ENCODE measurements around the gene ORM1.

Gene ORM1

GRCh38 chr9:114287763-114288192, 35.1 kb upstream of the ORM1 start:
- no peak for DNase-seq

GRCh38 chr9:114288193-114289091, 34.5 kb upstream of the ORM1 start:
- DNase-seq: peak; percentile 85

GRCh38 chr9:114289106-114289505, 33.8 kb upstream of the ORM1 start:
- DNase-seq: no peak

- no peak for DNase-seq
Measured at GRCh38 chr9:114289571-114290481, 33.1 kb upstream of the ORM1 start.

GRCh38 chr9:114290561-114290986, 32.3 kb upstream of the ORM1 start:
- DNase-seq: no peak

DNA sequence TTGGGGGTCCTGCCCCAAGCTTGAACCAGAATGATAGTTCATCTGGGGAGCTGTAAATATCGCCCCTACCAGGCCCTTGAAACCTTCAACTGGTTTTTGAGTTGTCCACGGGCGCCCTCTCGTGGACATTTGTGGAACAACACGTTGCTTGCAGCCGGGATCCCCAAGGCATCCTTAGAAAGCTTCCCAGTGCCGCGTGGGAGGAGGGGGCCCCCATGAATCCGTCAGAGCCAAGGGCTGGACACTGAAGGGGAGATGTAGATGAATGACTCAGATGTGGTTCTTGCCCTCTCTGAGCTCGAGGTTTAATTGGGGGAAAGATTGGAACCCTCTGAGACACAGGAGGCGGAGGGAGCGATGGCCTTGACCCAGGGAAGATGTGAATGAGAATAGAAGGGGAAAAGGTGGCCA, 31.8 kb upstream of the ORM1 start:
- DNase-seq: peak; percentile 63

- no peak for DNase-seq
Measured at GRCh38 chr9:114291886-114292590, 30.9 kb upstream of the ORM1 start.

DNA sequence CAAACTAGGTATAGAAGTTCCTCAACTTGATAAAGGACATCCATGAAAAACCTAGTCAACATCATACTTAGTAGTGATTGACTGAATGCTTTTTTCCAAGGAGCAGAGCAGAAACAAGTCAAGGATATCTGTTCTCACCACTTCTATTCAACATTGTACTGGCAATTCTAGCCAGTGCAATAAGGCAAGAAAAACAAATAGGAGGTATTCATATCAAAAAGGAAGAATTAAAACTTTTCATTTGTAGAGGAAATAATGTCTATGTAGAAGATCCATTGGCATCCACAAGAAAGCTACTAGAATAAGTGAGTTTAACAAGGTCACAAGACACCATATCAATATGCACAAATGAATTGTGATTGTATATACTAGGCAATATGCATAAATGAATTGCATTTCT, 28.2 kb upstream of the ORM1 start:
- DNase-seq: no peak

DNA sequence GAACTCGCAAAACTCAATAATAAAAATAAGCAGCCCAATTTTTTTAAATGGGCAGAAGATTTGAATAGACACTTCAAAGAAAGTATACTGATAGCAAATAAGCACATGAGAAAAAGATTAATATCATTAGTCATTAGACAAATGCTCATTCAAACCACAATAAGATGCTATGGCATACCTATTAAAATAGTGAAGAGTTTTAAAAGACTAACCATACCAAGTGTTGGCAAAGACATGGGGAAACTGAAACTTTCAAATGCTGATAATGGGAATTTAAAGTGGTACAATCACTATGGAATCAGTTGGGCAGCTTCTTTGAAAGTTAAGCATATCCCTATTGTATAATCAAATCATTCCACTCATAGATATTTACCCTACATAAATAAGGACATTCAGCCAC, 26.6 kb upstream of the ORM1 start:
- no peak for DNase-seq

GRCh38 chr9:114299286-114300152, 23.4 kb upstream of the ORM1 start:
- no peak for DNase-seq

GRCh38 chr9:114300153-114300845, 22.6 kb upstream of the ORM1 start:
- DNase-seq: no peak

- no peak for DNase-seq
Measured at GRCh38 chr9:114300846-114301797, 21.8 kb upstream of the ORM1 start.

GRCh38 chr9:114301798-114302565, 20.9 kb upstream of the ORM1 start:
- DNase-seq: no peak

GRCh38 chr9:114302727-114303126, 20.2 kb upstream of the ORM1 start:
- no peak for DNase-seq

- no peak for DNase-seq
Measured at GRCh38 chr9:114303571-114303970, 19.3 kb upstream of the ORM1 start.

- no peak for DNase-seq
Measured at GRCh38 chr9:114303977-114304376, 18.9 kb upstream of the ORM1 start.

DNA sequence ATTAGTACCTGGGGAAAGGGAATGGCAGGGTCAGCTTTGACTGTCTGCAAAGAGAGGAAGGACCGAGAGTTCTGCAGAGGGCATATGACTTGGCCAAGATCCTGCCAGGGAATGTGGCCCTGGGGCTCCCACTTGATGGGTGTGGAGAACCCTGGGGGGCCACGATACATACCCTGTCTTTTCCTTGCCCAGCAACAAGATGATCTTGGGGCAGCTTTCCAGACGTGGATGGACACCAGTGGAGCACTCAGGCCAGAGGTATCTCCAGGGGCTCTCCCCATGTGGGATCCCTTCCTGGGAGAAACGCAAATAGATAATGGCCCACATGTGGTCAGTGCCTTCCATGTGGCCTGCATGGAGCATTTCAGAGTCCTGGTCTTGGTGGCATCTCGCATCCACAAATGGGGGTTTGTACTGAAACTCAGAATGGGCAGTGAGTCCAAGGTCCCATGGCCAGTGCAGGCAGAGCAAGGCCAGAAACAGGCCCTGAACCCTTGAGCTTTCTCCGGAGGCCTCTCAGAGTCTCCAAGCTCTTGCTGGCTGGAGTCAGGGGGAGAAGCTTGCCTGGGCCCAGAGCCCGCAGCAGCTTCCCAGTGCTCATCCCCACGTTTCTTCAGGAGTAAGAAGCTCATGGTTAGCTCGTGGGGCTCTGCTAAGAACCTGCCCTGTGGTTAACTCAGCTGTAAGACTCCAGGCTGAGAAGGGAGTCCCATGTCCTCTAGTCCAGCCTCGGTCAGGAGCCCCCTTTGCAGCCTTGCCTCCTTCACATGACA, 18.3 kb upstream of the ORM1 start:
- DNase-seq: no peak

DNA sequence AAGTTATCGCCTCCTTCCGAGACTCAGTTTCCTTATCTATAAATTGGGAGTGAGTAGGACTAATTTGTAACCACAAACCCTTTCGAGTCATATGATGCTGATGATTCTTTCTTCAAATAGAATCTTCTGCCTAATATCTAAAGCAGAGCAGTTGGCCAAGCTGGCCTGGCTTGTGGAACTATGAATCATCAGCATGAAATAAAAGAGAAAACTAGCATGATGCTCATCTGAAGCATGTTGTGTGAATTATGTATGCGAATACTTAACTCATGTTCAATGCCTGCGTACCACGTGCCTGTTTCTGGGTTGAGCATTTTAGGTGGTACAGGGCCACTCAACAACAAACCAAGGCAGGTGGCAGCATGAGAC, 15.0 kb upstream of the ORM1 start:
- DNase-seq: no peak

Measured in fibroblast of skin of back (primary cell).